Activated CD4-positive, alpha-beta T cell treated with anti-CD3 and anti-CD28 coated beads for 4 hours (primary cell): ENCODE data around the gene LARGE1.

Experiments used
- DNase-seq, 2 donors: peaks; one replicate each; pipeline ENCODE4 v3.0.0-alpha.2; 2020

The LARGE1 gene

GRCh38 chr22:33272871-33273270 is 647.4 kb downstream of the LARGE1 start:
- DNase-seq: no peak

- DNase-seq: no peak
Measured at GRCh38 chr22:33272180-33272579, 648.1 kb downstream of the LARGE1 start.

DNA sequence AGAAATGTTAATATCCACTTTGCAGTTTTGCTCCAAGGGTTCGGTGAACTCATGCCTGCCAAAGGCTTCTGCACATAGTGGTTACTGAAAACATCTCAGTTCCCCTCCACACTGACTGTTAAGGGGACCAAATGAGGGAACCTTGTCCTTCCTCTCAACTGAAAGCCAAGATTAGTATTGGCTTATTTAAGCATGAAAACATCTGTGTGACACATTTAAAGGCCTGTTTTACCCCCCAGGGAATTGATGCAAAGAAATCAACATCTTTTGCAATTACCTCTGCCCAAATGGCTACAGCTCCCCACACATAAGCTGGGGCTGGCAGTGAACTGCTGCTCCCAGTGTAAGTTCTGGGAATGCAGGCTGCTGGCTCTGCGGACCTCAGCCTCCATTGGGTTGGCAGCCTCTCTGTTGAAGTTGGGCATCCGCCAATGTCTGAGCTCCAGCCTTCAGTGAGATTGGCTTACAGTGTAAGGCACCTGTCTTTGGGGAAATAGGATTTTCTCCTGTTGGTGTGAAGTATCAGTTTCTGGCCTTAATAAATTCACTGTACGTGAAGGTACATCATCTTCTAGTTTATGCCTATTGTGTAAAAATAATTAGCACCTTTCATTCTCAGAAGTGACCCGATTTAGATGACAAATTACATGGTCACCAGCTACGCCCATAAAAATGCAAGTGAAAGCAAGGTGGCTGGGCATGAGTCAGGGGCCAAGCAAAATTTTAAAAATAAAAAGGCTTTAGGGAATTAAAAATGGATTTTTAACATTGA is 648.7 kb downstream of the LARGE1 start:
- DNase-seq: no peak

DNA sequence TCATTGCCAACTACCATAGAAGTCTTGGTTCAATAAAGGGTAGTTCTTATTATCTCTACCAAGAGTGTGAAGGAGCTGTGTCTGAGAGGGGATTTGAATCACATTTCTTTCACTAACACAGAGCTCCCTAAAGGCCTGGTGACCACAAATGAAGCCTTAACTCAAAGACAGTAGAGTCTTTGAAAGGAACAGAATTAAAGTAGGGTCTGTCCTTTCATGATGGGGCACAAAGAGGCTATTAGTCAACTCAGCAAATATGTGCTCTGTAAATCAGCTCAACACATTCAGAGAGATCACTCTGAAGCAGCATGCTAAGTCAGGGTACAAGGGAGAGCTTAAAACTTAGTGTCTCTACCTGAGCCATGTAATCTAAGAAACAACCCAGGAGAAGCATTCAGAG is 649.7 kb downstream of the LARGE1 start:
- DNase-seq: no peak

DNA sequence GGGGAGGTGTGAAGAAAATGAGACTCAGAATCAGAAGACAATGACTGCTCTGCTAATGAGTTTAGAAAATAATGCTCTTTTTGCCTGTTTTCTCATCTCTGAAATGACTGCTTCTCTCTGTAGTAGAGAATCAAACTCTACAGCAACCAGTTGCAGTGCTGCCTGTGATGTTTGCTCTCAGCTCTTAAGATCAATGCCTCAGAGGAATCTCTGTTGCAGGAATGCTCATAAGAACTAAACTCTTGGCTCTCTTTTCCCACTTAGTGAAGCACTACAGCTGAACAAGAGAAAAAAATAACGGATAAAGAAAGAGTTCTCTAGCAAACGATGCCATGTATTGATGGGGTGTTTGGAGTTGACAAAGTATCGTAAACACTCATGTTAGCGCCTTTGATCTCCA is 658.6 kb downstream of the LARGE1 start:
- no peak for DNase-seq

DNA sequence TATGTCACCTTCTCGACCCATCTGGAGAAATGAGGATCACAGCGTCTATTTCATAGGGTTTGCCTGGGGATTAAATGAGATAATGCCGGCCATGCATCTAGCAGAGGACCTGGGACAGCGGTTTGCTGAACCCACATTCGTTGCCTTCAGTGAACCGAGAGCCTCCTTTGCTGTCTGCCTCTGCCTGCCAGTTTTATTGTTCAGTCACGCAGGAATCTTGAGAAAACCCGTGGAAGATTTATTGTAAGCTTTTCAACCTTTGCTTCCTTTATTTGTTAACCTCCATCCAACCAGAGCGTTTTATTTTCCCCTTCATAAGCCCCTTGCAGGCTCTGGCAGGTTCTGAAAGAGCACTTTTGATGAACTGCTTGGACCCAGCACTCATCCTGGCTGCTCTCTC is 659.8 kb downstream of the LARGE1 start:
- DNase-seq: no peak

DNA sequence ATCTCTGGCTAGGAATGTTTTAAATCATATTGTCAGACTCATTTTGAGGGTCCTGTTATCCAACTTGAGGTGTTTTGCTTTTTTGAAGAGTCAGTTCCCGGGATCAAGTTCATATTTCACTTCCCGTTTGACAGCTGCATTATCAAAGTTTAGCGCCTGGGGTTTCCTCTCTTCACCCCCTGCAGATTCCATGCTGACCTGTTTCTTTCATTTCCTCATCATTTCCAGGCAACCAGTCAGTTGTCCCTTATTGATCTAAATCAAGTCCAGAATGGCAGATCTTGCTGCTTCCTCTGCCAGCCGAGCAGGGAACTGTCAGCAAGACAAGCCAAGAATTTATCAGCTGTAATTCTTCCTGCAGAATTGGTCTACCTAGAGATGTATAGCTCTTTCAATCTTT is 664.5 kb downstream of the LARGE1 start:
- no peak for DNase-seq

DNA sequence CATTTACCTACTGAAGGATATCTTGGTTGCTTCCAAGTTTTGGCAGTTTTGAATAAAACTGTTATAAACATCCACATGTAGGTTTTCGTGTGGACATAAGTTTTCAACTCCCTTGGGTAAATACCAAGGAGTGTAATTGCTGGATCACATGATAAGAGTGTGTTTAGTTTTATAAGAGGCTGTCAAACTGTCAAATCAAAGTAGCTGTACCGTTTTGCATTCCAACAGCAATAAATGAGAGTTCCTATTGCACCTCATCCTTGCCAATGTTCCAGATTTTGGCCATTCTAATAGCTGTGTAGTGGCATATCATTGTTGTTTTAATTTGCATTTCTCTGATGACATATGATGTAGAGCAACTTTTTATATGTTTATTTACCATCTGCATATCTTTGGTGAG is 671.3 kb downstream of the LARGE1 start:
- DNase-seq: no peak

GRCh38 chr22:33247758-33248157 is 672.5 kb downstream of the LARGE1 start:
- no peak for DNase-seq

DNA sequence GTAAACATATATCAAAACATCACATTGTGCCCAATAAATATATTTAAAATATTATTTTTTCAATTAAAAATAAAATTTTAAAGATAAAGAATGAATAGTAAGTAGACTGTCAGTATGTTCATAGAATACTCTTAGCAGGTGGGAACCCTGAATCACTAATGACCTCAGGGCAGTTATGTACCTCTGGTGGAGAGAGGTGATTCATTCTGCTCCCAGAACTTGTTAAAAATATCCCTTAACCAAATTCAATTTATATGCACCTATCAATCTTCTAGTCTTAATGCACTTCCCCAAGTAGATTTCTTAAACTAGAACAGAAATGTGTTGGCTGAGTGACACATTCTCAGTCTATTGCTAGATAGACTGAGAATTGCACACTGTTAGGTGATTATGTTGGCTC is 678.2 kb downstream of the LARGE1 start:
- no peak for DNase-seq

- DNase-seq: no peak
Measured at GRCh38 chr22:33240888-33241475, 679.3 kb downstream of the LARGE1 start.

DNA sequence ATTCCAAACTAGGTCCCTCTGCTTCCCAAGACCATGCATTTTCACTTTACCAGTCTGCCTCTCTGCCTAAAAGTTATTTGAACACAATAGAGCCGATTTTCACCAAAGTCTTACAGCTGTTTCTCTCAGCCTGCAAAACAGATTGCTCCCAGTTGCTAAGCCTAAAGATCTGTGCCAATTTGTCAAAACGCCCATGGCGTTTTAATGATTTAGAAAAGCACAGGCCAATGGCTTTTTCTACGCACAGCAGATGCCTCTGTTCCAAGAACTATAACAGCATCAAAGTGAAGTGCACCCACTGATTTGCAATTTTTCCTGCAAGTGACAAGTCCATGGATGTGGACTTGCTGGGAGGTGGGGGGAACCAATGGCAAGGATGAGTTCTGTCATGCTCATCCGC is 688.2 kb downstream of the LARGE1 start:
- no peak for DNase-seq

DNA sequence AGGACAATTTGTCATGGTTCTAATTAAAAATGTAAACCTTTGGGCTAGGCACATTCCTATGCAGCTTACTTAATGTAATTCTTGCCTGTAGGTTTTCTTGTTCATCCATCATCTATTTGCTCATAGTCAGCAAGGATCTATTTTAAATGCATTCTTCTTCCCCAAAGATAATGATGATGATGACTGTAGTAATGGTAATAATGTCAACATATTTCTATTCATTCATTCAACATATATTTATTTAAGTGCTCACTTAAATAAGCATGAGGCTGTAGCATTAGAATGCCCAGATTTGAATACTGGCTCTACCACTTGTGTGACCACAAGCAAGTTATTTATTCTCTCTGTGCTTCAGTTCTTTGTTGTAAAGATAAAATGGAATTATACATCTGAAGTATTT is 692.5 kb downstream of the LARGE1 start:
- no peak for DNase-seq

GRCh38 chr22:33224841-33225240 is 695.4 kb downstream of the LARGE1 start:
- no peak for DNase-seq
